HepG2 (cell line): Measurements from ENCODE around the gene THEM4. TPM values are rescaled to one million over a fixed set of nuclear protein-coding genes. Genes with fewer than 3 reads are reported as not detected.

Source experiments
- ATAC-seq: fragments of 200-7000 bp; cut with Tn5 transposase; 3 replicates; pipeline ENCODE4 v1.9.1; 2020; ENCODE audit warnings: mild to moderate bottlenecking, moderate library complexity
- BruUV-seq: library from RNA; stranded (reverse); fragments of 400-500 nt; replicated peaks from 2 replicates; lab custom pipeline; 2021; lab: Mats Ljungman, UMichigan
- CTCF ChIA-PET: fragments of 300-600 bp; formaldehyde crosslinking; extraction: SDS; loops from one replicate; lab custom pipeline; 2021; ENCODE audit warnings: low total read pairs, inconsistent platforms, low intra/inter-chr PET ratio; lab: Yijun Ruan, JAX
- POLR2A ChIA-PET: fragments of 350-600 bp; sonication (Branson Sonifier 250); formaldehyde crosslinking; loops from one replicate; lab custom pipeline; 2020; ENCODE audit warnings: antibody characterized with exemption, inconsistent platforms; lab: Yijun Ruan, JAX
- DNase-seq: peaks from one replicate; pipeline ENCODE4 v3.0.0-alpha.2; 2015; ENCODE audit warnings: low spot score
- FAIRE-seq: peaks from 3 replicates; lab custom pipeline; 2011; peaks lifted over from hg19 to GRCh38; lab: Jason Lieb, UNC
- H2AFZ ChIP-seq: one replicate; pipeline ENCODE4 v1.6.1; 2011; ENCODE audit warnings: low read length, inconsistent platforms
- H3K27ac ChIP-seq: fragments of 300-600 bp; 3 replicates; pipeline ENCODE4 v1.8.0; 2011; ENCODE audit warnings: mixed run types, mild to moderate bottlenecking, mixed read lengths, low read length, inconsistent platforms; ENCODE audit not compliant: insufficient read depth; ENCODE audit errors: extremely low read length
- H3K27me3 ChIP-seq, 2 experiments: fragments of 200-600 bp in 1 of 2; 2 replicates in 1 of 2; 3 replicates in 1 of 2; pipeline versions ENCODE4 v1.6.0 to v1.8.0; 2011; ENCODE audit warnings: low read length in 2 of 2, mild to moderate bottlenecking in 2 of 2, moderate library complexity in 2 of 2, inconsistent platforms in 1 of 2; ENCODE audit not compliant: insufficient read depth in 2 of 2, control insufficient read depth in 1 of 2
- H3K36me3 ChIP-seq, 2 experiments: fragments of 200-600 bp in 1 of 2; replicated peaks in 1 of 2; 2 replicates in 1 of 2; 3 replicates in 1 of 2; pipeline versions ENCODE4 v1.5.1 to v1.8.0; 2011; ENCODE audit warnings: low read length in 2 of 2, inconsistent platforms in 1 of 2; ENCODE audit not compliant: insufficient read depth in 2 of 2, control insufficient read depth in 1 of 2
- H3K4me1 ChIP-seq: 2 replicates; pipeline ENCODE4 v1.5.1; 2012; ENCODE audit warnings: low read length, inconsistent platforms; ENCODE audit not compliant: insufficient read depth
- H3K4me2 ChIP-seq: 2 replicates; pipeline ENCODE4 v1.6.0; 2011; ENCODE audit warnings: low read depth, low read length, inconsistent platforms
- H3K4me3 ChIP-seq, 3 experiments: fragments of 200-600 bp in 1 of 3; sonication (generic), shearing (Covaris generic) in 1 of 3; replicated peaks in 1 of 3; 2 replicates each; pipeline ENCODE4 v1.5.1; 2011 to 2016; ENCODE audit warnings: low read length in 3 of 3, inconsistent platforms in 2 of 3, low read depth in 2 of 3, mild to moderate bottlenecking in 2 of 3, control low read depth in 1 of 3, mixed read lengths in 1 of 3; ENCODE audit not compliant: insufficient read depth in 1 of 3
- H3K79me2 ChIP-seq: one replicate; pipeline ENCODE4 v1.6.1; 2011; ENCODE audit warnings: low read length, inconsistent platforms; ENCODE audit not compliant: insufficient read depth
- H3K9ac ChIP-seq: 2 replicates; pipeline ENCODE4 v1.6.0; 2011; ENCODE audit warnings: mild to moderate bottlenecking, low read depth, low read length, inconsistent platforms; ENCODE audit not compliant: insufficient read depth
- H3K9me3 ChIP-seq: 2 replicates; pipeline ENCODE4 v1.5.1; 2012; ENCODE audit warnings: mild to moderate bottlenecking, low read length
- H4K20me1 ChIP-seq: 2 replicates; pipeline ENCODE4 v1.6.0; 2011; ENCODE audit warnings: inconsistent platforms, mild to moderate bottlenecking, low read length, moderate library complexity; ENCODE audit not compliant: insufficient read depth
- BORCS8-MEF2B ChIP-seq: sonication (generic); formaldehyde crosslinking; IDR thresholded peaks from 2 replicates; pipeline ENCODE4 v1.8.0; 2022; ENCODE audit warnings: mild to moderate bottlenecking, missing genetic modification reagents
- HES4 ChIP-seq: sonication (generic); formaldehyde crosslinking; IDR thresholded peaks from 2 replicates; pipeline ENCODE4 v1.9.0; 2021; ENCODE audit warnings: mild to moderate bottlenecking, missing genetic modification reagents, borderline replicate concordance
- KAT8 ChIP-seq: IDR thresholded peaks from 2 replicates; pipeline ENCODE4 v1.6.1; 2016; ENCODE audit warnings: missing genetic modification reagents, missing compliant biosample characterization
- POGZ ChIP-seq: sonication (generic); formaldehyde crosslinking; IDR thresholded peaks from 2 replicates; pipeline ENCODE4 v1.4.0; 2020; ENCODE audit warnings: mild to moderate bottlenecking, missing genetic modification reagents
- ZFX ChIP-seq: sonication (generic); formaldehyde crosslinking; IDR thresholded peaks from 2 replicates; pipeline ENCODE4 v1.4.0; 2020; ENCODE audit warnings: mild to moderate bottlenecking, low read depth, missing genetic modification reagents, moderate library complexity
- ZGPAT ChIP-seq: IDR thresholded peaks from 2 replicates; pipeline ENCODE4 v1.6.1; 2016; ENCODE audit warnings: mild to moderate bottlenecking
- ZNF225 ChIP-seq: sonication (generic); formaldehyde crosslinking; IDR thresholded peaks from 2 replicates; pipeline ENCODE4 v1.4.0; 2020; ENCODE audit warnings: mild to moderate bottlenecking, missing genetic modification reagents
- ZNF407 ChIP-seq: sonication (generic); formaldehyde crosslinking; IDR thresholded peaks from one replicate; pipeline ENCODE4 v1.5.1; 2020; ENCODE audit warnings: mild to moderate bottlenecking, missing genetic modification reagents; ENCODE audit errors: not compliant biosample characterization
- WGBS: methylation state at CpG from one replicate; pipeline ENCODE4 v1.1.6; 2017; ENCODE audit warnings: low lambda C conversion rate; 5-methylcytosine and 5-hydroxymethylcytosine counted together
- in situ Hi-C: cut with HindIII; loops from 2 replicates; pipeline ENCODE4 v1.10.0; 2017; ENCODE audit warnings: low pct_unique_long_range_greater_than_20kb; ENCODE audit not compliant: extremely low pct_ligation_motif_present
- intact Hi-C: fragments of 100-400 bp; cut with micrococcal nuclease; formaldehyde crosslinking; loops from one replicate; pipeline ENCODE4 v1.10.0; 2022; ENCODE audit not compliant: unreplicated experiment
- polyA plus RNA-seq, 8 experiments: library from polyadenylated mRNA; depleted of rRNA in 3 of 8; stranded (reverse) in 7 of 8; unstranded in 1 of 8; fragments of >200 nt; fragmentation: Illumina TruSeq in 4 of 8; extraction: Trizol in 4 of 8; gene quantifications; 2 replicates each; pipeline versions ENCODE4 v1.2.1 to v1.2.3, GENCODE V29; 2011 to 2016; ENCODE audit warnings: low read depth in 4 of 8, missing spikeins in 1 of 8, mixed read lengths in 1 of 8; ENCODE audit not compliant: insufficient read depth in 1 of 8
- total RNA-seq, 5 experiments: library from RNA; depleted of rRNA; stranded (reverse); fragments of >200 nt; fragmentation: Illumina TruSeq; extraction: Trizol; gene quantifications; 2 replicates each; pipeline ENCODE4 v1.2.3, GENCODE V29; 2016; ENCODE audit warnings: low read depth in 1 of 5
- TF ChIP-seq, protein P1 (sequence below): sonication (generic); formaldehyde crosslinking; IDR thresholded peaks from 2 replicates; pipeline ENCODE4 v1.9.0; 2022; ENCODE audit warnings: missing genetic modification reagents, mild to moderate bottlenecking, borderline replicate concordance

THEM4 gene
- total and polyA plus RNA-seq, 2 of the 13 experiments (the other 11 are each of a cell fraction or from before 2014, with no cell fraction given) = 10.9 to 13.9 TPM

DNA sequence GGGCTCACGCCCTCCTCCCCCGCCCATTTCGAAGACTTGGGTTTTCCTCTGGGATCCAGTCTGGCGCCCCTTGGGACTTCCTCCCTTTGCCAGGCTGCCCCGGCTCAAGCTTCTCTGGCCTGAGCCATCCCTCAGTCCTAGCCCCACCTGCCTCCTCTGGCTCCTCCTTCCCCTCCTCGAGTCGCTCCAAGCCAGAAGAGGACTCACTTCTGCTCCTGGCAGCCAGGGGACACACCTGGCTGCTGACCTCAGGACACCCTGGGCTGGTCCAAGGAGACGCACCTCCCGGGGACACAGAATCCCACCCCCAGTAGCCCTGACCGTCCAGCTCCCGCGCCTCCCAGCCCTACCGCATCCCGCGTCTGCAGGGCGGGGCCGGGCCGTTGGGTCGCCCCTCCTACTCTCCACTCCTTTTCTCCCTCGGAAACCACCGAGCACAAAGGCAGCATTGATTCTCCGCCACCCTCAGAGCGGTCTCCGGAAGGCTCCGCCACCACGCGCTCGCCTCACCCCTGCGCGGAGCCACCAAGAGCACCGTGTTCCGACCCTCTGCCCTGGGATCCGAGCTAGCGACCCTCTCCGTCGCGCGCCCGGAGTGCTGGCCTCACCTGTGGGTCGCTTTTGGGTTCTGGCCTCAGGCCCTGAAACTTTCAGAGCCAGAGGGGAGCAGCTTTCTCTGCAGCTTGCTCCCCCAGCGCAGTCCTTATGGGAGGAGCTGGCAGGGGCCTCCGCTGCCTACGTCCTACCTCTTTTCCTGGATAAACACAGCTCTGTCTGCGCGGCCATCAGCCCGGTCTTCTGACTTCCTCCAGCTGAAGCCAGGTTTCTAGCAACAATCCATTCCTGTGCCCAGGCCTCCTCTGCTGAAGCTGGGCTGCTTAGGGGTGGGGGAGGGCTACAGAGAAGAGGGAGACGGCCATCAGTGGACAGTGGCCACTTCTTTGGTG, 69.6 kb downstream of the THEM4 start, which contains the start of gene C2CD4D:
Gene C2CD4D, minus strand, starts transcription at position 364 of the 947 bp plus-strand sequence. CDS start 831 bp downstream, outside the sequence.
- Histone ChIP-seq H3K4me1 (peaks cover 58% of the 10 kb centered on the region), H3K27me3 (peaks cover 0 to 5% of the 10 kb centered on the region in 2 experiments; a peak in 2 of 5 replicates), H3K27ac (no peak within 1 kb of the TSS), H3K9ac (peak within 1 kb of the TSS; percentile 58), H3K79me2 (no peaks in the 10 kb centered on the region), H4K20me1 (no peaks in the 10 kb centered on the region), H3K36me3 (no peaks in the 10 kb centered on the region), H3K9me3 (no peaks in the 10 kb centered on the region), H2AFZ (no peak within 1 kb of the TSS), H3K4me3 (peak within 1 kb of the TSS; percentile 34 to 56 (median 42); a peak in 5 of 6 replicates), H3K4me2 (peak within 1 kb of the TSS; percentile 66)
- DNase-seq = peak; percentile 68
- POLR2A ChIA-PET = interaction anchor here (1.2 to 1.4 kb wide), 5 partner anchors 9 to 299 kb away, joined by 3 to 10 read pairs (median 6); partner anchors contain the start of genes MRPL9 and TUFT1
- WGBS = 59% methylated on average over 41 of the region's 47 CpGs
- peak; percentile 71 for ATAC-seq
- FAIRE-seq = no peak
- BruUV-seq = no TSS peak
- intact Hi-C loops (loop anchor here (10.0 kb wide), 3 partner anchors 75 to 395 kb away; partner anchors contain the start of genes MRPL9 and TUFT1), in situ Hi-C loops (loop anchor here (10.0 kb wide), 2 partner anchors 125 to 245 kb away; partner anchors contain the start of gene CELF3)
- CTCF ChIA-PET = no interaction called here
- TF ChIP-seq HES4 (CRISPR knock-in tag) (no peak), ZFX (peak; percentile 53; the same call in 1 of the 2 replicates), ZNF225 (CRISPR knock-in tag) (0 out of 2 replicates have a peak, but pooled peaks have one; percentile 18), POGZ (CRISPR knock-in tag) (peak; percentile 55), BORCS8-MEF2B (CRISPR knock-in tag) (0 out of 2 replicates have a peak, but pooled peaks have one; percentile 31), KAT8 (CRISPR knock-in tag) (peak; percentile 52; the same call in 1 of the 2 replicates), ZNF407 (CRISPR knock-in tag) (no peak), ZGPAT (CRISPR knock-in tag) (peak; percentile 59; the same call in 1 of the 2 replicates)
- TF ChIP-seq, protein P1, sequence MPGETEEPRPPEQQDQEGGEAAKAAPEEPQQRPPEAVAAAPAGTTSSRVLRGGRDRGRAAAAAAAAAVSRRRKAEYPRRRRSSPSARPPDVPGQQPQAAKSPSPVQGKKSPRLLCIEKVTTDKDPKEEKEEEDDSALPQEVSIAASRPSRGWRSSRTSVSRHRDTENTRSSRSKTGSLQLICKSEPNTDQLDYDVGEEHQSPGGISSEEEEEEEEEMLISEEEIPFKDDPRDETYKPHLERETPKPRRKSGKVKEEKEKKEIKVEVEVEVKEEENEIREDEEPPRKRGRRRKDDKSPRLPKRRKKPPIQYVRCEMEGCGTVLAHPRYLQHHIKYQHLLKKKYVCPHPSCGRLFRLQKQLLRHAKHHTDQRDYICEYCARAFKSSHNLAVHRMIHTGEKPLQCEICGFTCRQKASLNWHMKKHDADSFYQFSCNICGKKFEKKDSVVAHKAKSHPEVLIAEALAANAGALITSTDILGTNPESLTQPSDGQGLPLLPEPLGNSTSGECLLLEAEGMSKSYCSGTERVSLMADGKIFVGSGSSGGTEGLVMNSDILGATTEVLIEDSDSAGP (CRISPR knock-in tag) = peak; percentile 63; the same call in 1 of the 2 replicates
